ENCODE results near the gene HTT. TPM values are rescaled to one million over a fixed set of nuclear protein-coding genes. Genes with fewer than 3 reads are reported as not detected.

HTT gene
- total and polyA plus RNA-seq, 9 of the 15 experiments (the other 6 are each of a cell fraction or from before 2014, with no cell fraction given), result 0.66 to 31.6 (median 14.7) TPM

DNA sequence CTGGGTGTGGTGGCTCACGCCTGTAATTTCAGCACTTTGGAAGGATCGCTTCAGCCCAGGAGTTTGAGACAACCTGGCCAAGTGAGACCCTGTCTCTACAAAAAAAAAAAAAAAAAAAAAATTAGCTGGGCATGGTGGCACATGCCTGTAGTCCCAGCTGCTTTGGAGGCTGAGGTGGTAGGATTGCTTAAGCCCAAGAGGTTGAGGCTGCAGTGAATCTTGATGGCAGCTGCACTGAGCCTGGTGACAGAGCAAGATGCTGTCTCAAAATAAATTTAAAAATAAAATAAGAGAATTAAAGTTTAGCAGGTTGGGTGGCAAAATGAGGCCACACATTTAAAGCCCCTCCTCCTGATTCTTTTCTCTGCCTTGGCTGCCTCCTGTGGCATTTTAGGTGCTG lies 47.1 kb downstream of the HTT start (continued):
- TF ChIP-seq, protein P1, sequence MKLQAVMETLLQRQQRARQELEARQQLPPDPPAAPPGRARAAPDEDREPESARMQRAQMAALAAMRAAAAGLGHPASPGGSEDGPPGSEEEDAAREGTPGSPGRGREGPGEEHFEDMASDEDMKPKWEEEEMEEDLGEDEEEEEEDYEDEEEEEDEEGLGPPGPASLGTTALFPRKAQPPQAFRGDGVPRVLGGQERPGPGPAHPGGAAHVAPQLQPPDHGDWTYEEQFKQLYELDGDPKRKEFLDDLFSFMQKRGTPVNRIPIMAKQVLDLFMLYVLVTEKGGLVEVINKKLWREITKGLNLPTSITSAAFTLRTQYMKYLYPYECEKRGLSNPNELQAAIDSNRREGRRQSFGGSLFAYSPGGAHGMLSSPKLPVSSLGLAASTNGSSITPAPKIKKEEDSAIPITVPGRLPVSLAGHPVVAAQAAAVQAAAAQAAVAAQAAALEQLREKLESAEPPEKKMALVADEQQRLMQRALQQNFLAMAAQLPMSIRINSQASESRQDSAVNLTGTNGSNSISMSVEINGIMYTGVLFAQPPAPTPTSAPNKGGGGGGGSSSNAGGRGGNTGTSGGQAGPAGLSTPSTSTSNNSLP (IDR thresholded peaks at IDR 0.05; ENCODE audit: borderline replicate concordance, low read depth, low read length), result no peak
- TF ChIP-seq PHTF2 (CRISPR knock-in tag; IDR thresholded peaks at IDR 0.05) (no peak), LEF1 (IDR thresholded peaks at IDR 0.05) (no peak)

DNA sequence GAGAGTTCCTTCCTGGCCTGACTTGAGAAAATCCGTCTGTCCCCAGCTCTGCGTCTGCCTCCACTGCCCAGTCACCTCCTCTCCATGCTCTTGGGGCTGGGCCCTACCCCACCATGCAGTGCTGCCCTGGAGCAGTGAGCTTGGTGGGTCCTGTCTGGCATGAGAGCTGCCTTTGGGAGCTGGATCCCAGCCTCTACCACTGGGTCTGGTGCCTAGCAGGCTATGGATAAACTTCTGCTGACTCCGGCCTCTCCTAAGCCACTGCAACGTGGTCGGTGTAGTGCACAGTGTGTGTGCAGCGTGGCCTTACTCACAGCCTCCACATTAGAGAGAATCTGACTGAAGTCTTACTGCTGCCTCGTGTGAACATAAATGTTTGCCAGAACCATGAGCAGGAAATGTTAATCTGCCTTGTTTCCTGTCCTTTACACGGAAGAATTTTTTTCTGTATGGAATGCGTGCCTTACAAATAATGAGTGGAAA lies 47.6 kb downstream of the HTT start:
- ChIA-PET CTCF (ENCODE audit: low intra/inter-chr PET ratio) (no interaction called here), POLR2A (interaction anchor here (1.4 kb wide), 1 partner anchor 9 kb away, joined by 3 read pairs; no protein-coding TSS in a partner anchor)
- in situ Hi-C loops (cut with MboI), result no loop called here
- no peak overlapping the region for H3K4me3 ChIP-seq
- H3K79me2 ChIP-seq (ENCODE audit: control insufficient read depth, insufficient read depth, low read length), result no peaks in the 10 kb centered on the region
- no peak for TF ChIP-seq CREM (IDR thresholded peaks at IDR 0.05; ENCODE audit: low read depth)
- TF ChIP-seq PYGO2 (tag; IDR thresholded peaks at IDR 0.05), result no peak
- TF ChIP-seq, protein P2, sequence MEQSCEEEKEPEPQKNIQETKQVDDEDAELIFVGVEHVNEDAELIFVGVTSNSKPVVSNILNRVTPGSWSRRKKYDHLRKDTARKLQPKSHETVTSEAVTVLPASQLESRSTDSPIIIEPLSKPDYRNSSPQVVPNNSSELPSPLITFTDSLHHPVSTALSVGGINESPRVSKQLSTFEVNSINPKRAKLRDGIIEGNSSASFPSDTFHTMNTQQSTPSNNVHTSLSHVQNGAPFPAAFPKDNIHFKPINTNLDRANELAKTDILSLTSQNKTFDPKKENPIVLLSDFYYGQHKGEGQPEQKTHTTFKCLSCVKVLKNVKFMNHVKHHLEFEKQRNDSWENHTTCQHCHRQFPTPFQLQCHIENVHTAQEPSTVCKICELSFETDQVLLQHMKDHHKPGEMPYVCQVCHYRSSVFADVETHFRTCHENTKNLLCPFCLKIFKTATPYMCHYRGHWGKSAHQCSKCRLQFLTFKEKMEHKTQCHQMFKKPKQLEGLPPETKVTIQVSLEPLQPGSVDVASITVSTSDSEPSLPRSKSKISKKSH (CRISPR knock-in tag; IDR thresholded peaks at IDR 0.05), result no peak
- no peak for TF ChIP-seq CSDE1 (IDR thresholded peaks at IDR 0.05)
- TF ChIP-seq GATAD2B (IDR thresholded peaks at IDR 0.05; ENCODE audit: borderline replicate concordance), result no peak
- no peak for TF ChIP-seq BCL6 (CRISPR knock-in tag; IDR thresholded peaks at IDR 0.05)
- TF ChIP-seq ZFX (CRISPR knock-in tag; IDR thresholded peaks at IDR 0.05), result no peak
- TF ChIP-seq TCFL5 (CRISPR knock-in tag; conservative IDR thresholded peaks at IDR 0.05), result no peak
- no peak for TF ChIP-seq CCNT2 (IDR thresholded peaks at IDR 0.05; ENCODE audit: borderline replicate concordance, extremely low read depth, insufficient read length, low read depth, low read length)
- no peak for TF ChIP-seq ZNF445 (CRISPR knock-in tag; IDR thresholded peaks at IDR 0.05; ENCODE audit: low read depth)
- intact Hi-C loops (cut with micrococcal nuclease), result no loop called here
- H3K36me3 ChIP-seq (ENCODE audit: control insufficient read depth, insufficient read depth, low read length), result peaks cover 19% of the 10 kb centered on the region; the same call in 2 of the 3 replicates
- no peaks in the 10 kb centered on the region for H3K27me3 ChIP-seq (ENCODE audit: control insufficient read depth in 2 of 2, insufficient read depth in 2 of 2, low read length in 2 of 2)
- 82% methylated on average over 9 of the region's 9 CpGs for WGBS (ENCODE audit: insufficient coverage, low coverage, missing lambda C conversion rate)
- ATAC-seq (no peak), FAIRE-seq (no peak), DNase-seq (ENCODE audit: extremely low read depth in 1 of 4, low spot score in 3 of 4) (no peak)
- H3K9me1 ChIP-seq (ENCODE audit: control insufficient read depth, insufficient read depth, low read length), result no peaks in the 10 kb centered on the region
- no peaks in the 10 kb centered on the region for H3K9me3 ChIP-seq (replicated peaks; ENCODE audit: control insufficient read depth, insufficient read depth, low read depth, low read length)
- no peak overlapping the region for H3K4me2 ChIP-seq (ENCODE audit: insufficient read depth, low read length)
- H2AFZ ChIP-seq (ENCODE audit: low read depth, low read length), result no peak overlapping the region
- H4K20me1 ChIP-seq (replicated peaks; ENCODE audit: control insufficient read depth, insufficient read depth, low read length), result no peaks in the 10 kb centered on the region
- no peak overlapping the region for H3K9ac ChIP-seq (ENCODE audit: insufficient read depth in 1 of 2, low read depth in 2 of 2, low read length in 2 of 2)
- BruUV-seq (replicated peaks), result no TSS peak
- no peaks in the 10 kb centered on the region for H3K4me1 ChIP-seq (replicated peaks in 1 of 2; ENCODE audit: control insufficient read depth in 2 of 2, insufficient read depth in 2 of 2, low read length in 2 of 2)
- H3K27ac ChIP-seq (ENCODE audit: extremely low read depth, low read depth, low read length), result no peak overlapping the region
